Astrocyte (in vitro differentiated cells and primary cell): ENCODE measurements around the gene LSP1.

ENCODE experiments used
- CTCF ChIP-seq: IDR thresholded peaks from 2 replicates; pipeline ENCODE4 v1.5.1; 2011; ENCODE audit warnings: low read depth, mild to moderate bottlenecking, inconsistent platforms, low read length, moderate library complexity; ENCODE audit not compliant: insufficient read depth
- EZH2 ChIP-seq: IDR thresholded peaks from 2 replicates; pipeline ENCODE4 v1.6.1; 2012; ENCODE audit warnings: mild to moderate bottlenecking, low read length, inconsistent platforms; ENCODE audit not compliant: insufficient read depth

DNA sequence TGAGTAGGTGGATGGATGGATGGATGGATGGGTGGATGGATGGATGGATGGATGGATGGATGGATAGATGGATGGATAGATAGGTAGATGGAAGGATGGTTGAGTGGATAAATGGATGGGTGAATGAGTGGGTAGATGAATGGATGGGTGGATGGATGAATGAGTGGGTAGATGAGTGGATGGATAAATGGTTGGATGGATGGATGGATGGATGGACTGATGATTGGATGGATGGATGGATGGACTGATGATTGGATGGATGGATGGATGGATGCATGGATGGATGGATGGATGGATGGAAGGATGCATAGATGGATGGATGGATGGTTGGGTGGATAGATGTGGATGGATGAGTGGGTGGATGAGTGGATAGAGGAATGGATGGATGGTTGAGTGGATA lies 31.3 kb upstream of the LSP1 start:
- TF ChIP-seq CTCF (no peak), EZH2 (no peak)
